Neuronal stem cell (in vitro differentiated cells): ENCODE data around the gene ARL5C.
A peak's percentile ranks its signal among the peaks of the same experiment; 100 is the strongest.

ENCODE experiments used
- DNase-seq: peaks from one replicate; pipeline ENCODE4 v3.0.0-alpha.2; 2013; ENCODE audit warnings: low spot score
- H2AFZ ChIP-seq: one replicate; pipeline ENCODE4 v1.6.1; 2013; ENCODE audit warnings: mild to moderate bottlenecking, low read length, inconsistent platforms
- H2AK5ac ChIP-seq: 2 replicates; pipeline ENCODE4 v1.6.1; 2013; ENCODE audit warnings: low read depth, mild to moderate bottlenecking, inconsistent platforms, low read length, moderate library complexity, mixed read lengths
- H2BK120ac ChIP-seq: 2 replicates; pipeline ENCODE4 v1.6.1; 2013; ENCODE audit warnings: low read depth, mild to moderate bottlenecking, inconsistent platforms, low read length, moderate library complexity, mixed read lengths
- H2BK12ac ChIP-seq: one replicate; pipeline ENCODE4 v1.6.1; 2013; ENCODE audit warnings: low read length, inconsistent platforms
- H2BK15ac ChIP-seq: 2 replicates; pipeline ENCODE4 v1.6.1; 2013; ENCODE audit warnings: mild to moderate bottlenecking, low read length, inconsistent platforms, mixed read lengths
- H2BK5ac ChIP-seq: one replicate; pipeline ENCODE4 v1.6.1; 2013; ENCODE audit warnings: inconsistent platforms, mild to moderate bottlenecking, low read length, moderate library complexity
- H3K14ac ChIP-seq: one replicate; pipeline ENCODE4 v1.6.1; 2013; ENCODE audit warnings: low read length, inconsistent platforms
- H3K18ac ChIP-seq: 2 replicates; pipeline ENCODE4 v1.6.1; 2013; ENCODE audit warnings: low read length, inconsistent platforms
- H3K23ac ChIP-seq: 2 replicates; pipeline ENCODE4 v1.6.1; 2013; ENCODE audit warnings: low read depth, mild to moderate bottlenecking, mixed read lengths, low read length, inconsistent platforms; ENCODE audit not compliant: poor library complexity
- H3K27ac ChIP-seq: replicated peaks from 3 replicates; pipeline ENCODE4 v1.5.1; 2013; ENCODE audit warnings: low read length, inconsistent platforms
- H3K27me3 ChIP-seq, 3 experiments: 2 replicates each; pipeline ENCODE4 v1.6.1; 2013; ENCODE audit warnings: low read length in 3 of 3, mild to moderate bottlenecking in 2 of 3, inconsistent platforms in 1 of 3, low read depth in 1 of 3, mixed read lengths in 1 of 3, moderate library complexity in 1 of 3; ENCODE audit not compliant: control insufficient read depth in 3 of 3, insufficient read depth in 3 of 3
- H3K36me3 ChIP-seq, 2 donors: replicated peaks in 1 of 2; 2 replicates each; pipeline ENCODE4 v1.6.1; 2013; ENCODE audit warnings: low read length in 2 of 2; ENCODE audit not compliant: control insufficient read depth in 2 of 2, insufficient read depth in 2 of 2
- H3K4ac ChIP-seq: 2 replicates; pipeline ENCODE4 v1.6.1; 2013; ENCODE audit warnings: inconsistent platforms, mild to moderate bottlenecking, low read length, moderate library complexity
- H3K4me1 ChIP-seq, 2 donors: 1 replicate in 1 of 2; 2 replicates in 1 of 2; pipeline ENCODE4 v1.6.1; 2013; ENCODE audit warnings: low read length in 2 of 2, low read depth in 1 of 2; ENCODE audit not compliant: control insufficient read depth in 2 of 2, insufficient read depth in 1 of 2
- H3K4me2 ChIP-seq: one replicate; pipeline ENCODE4 v1.6.1; 2013; ENCODE audit warnings: mild to moderate bottlenecking, low read length, inconsistent platforms; ENCODE audit not compliant: insufficient read depth, poor library complexity, severe bottlenecking
- H3K4me3 ChIP-seq, 2 donors: 2 replicates each; pipeline ENCODE4 v1.5.1; 2013; ENCODE audit warnings: low read length in 2 of 2, mild to moderate bottlenecking in 2 of 2, inconsistent platforms in 1 of 2, moderate library complexity in 1 of 2
- H3K79me1 ChIP-seq: one replicate; pipeline ENCODE4 v1.6.1; 2013; ENCODE audit warnings: low read depth, mild to moderate bottlenecking, inconsistent platforms, low read length, moderate library complexity
- H3K9ac ChIP-seq: one replicate; pipeline ENCODE4 v1.6.1; 2013; ENCODE audit warnings: mild to moderate bottlenecking, low read depth, low read length, inconsistent platforms; ENCODE audit not compliant: poor library complexity
- H3K9me3 ChIP-seq, 2 donors: replicated peaks in 1 of 2; 2 replicates each; pipeline versions ENCODE3 to v1.6.1; 2013; ENCODE audit warnings: low read length in 2 of 2, mild to moderate bottlenecking in 2 of 2, inconsistent platforms in 1 of 2, low read depth in 1 of 2, mixed read lengths in 1 of 2, moderate library complexity in 1 of 2; ENCODE audit not compliant: control insufficient read depth in 2 of 2, insufficient read depth in 1 of 2
- H4K8ac ChIP-seq: one replicate; pipeline ENCODE4 v1.6.1; 2013; ENCODE audit warnings: low read depth, mild to moderate bottlenecking, inconsistent platforms, low read length, moderate library complexity
- H4K91ac ChIP-seq: one replicate; pipeline ENCODE4 v1.6.1; 2013; ENCODE audit warnings: low read length, low read depth, mild to moderate bottlenecking, inconsistent platforms; ENCODE audit not compliant: poor library complexity
- WGBS, 2 donors: extraction: QIAGEN DNeasy Blood & Tissue Kit; methylation state at CpG; one replicate each; pipeline ENCODE4 v1.1.7; 2013; ENCODE audit warnings: missing lambda C conversion rate in 2 of 2, mixed read lengths in 1 of 2; ENCODE audit not compliant: insufficient read length in 2 of 2, insufficient replicate concordance in 1 of 2; ENCODE audit errors: extremely low coverage in 2 of 2; 5-methylcytosine and 5-hydroxymethylcytosine counted together

The ARL5C gene

DNA sequence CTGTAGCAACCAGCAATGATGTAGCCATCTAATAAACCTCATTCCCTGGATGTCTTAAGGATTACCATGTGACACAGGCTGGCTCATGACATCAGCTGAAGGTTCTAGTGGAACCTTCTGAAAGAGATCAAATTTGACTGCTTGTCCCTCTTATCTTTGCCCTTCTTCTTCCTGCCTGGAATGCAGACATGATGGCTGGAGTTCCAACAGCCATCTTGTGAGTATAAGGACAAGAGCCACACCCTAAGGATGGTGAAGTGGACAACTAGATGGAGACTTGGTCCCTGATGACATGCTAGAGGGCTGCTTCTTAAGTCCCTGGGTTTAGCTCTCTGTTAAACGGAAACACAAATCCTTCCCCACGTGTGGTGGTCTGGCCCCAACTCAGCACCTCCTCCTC is 52.1 kb downstream of the ARL5C start:
- H3K14ac ChIP-seq, result no peak overlapping the region
- no peak overlapping the region for H4K91ac ChIP-seq
- no peaks in the 10 kb centered on the region for H3K36me3 ChIP-seq
- no peak overlapping the region for H4K8ac ChIP-seq
- H2AK5ac ChIP-seq, result no peak overlapping the region
- no peak overlapping the region for H2BK5ac ChIP-seq
- H3K79me1 ChIP-seq, result no peaks in the 10 kb centered on the region
- WGBS, 2 donors, result no CpG with 5 or more reads among the region's 2 CpGs
- H2BK12ac ChIP-seq, result no peak overlapping the region
- no peak overlapping the region for H2BK15ac ChIP-seq
- H3K9me3 ChIP-seq, result peaks cover 0 to 1% of the 10 kb centered on the region in 2 donors
- H3K4ac ChIP-seq, result no peak overlapping the region
- peaks cover 0 to 31% (median 0%) of the 10 kb centered on the region in 3 experiments for H3K27me3 ChIP-seq
- DNase-seq, result no peak
- H2BK120ac ChIP-seq, result no peak overlapping the region
- no peak overlapping the region for H3K23ac ChIP-seq
- no peak overlapping the region for H3K18ac ChIP-seq
- H2AFZ ChIP-seq, result no peak overlapping the region
- H3K4me2 ChIP-seq, result no peak overlapping the region
- H3K27ac ChIP-seq, result no peak overlapping the region
- peaks cover 2 to 3% of the 10 kb centered on the region in 2 donors for H3K4me1 ChIP-seq
- no peak overlapping the region for H3K4me3 ChIP-seq
- no peak overlapping the region for H3K9ac ChIP-seq

DNA sequence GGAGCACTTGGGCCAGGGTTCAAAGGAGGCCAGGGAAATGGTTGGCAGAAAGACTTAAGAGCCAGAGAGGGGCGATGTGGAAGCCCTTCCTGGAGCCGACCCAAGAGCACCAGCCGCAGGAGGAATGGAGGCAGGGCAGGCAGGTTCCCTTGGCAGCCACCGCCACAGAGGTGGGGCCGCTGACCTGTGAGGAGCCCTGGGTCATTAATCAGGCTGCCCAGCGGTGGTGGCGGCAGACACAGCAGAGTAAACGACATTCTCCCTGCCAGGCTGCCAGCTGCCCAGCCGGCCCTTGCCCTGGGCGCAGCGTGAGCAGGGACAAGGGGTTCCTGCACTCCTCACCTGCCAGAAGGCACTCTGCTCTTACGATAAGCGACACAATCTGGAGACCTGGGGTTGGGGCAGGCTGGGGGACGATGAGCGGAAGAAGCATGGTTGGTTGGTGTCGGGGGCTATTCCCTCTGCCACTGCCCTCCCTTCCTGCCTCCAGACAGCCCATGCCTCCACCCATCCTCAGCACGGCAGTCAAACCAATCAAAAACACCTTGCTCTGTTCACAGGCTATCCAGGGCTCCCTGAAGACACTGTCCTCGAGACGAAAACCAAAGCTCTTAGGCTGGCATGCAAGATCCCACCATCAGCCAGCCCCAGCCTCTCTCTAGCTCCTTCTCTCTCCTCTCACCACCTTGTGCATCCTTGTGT is 55.4 kb downstream of the ARL5C start:
- no peak overlapping the region for H4K8ac ChIP-seq
- no peak for DNase-seq
- peak overlapping the region; percentile 2 for H3K18ac ChIP-seq
- no peak overlapping the region for H3K27ac ChIP-seq
- H3K4ac ChIP-seq, result no peak overlapping the region
- peak overlapping the region; percentile 12 for H2BK15ac ChIP-seq
- H2BK12ac ChIP-seq, result no peak overlapping the region
- no peak overlapping the region for H2BK120ac ChIP-seq
- H3K23ac ChIP-seq, result no peak overlapping the region
- H3K14ac ChIP-seq, result no peak overlapping the region
- peaks cover 2 to 6% of the 10 kb centered on the region in 2 donors for H3K4me1 ChIP-seq
- H3K36me3 ChIP-seq, result no peaks in the 10 kb centered on the region
- H3K79me1 ChIP-seq, result peaks cover 1% of the 10 kb centered on the region
- no peak overlapping the region for H3K9ac ChIP-seq
- H3K4me2 ChIP-seq, result no peak overlapping the region
- H4K91ac ChIP-seq, result no peak overlapping the region
- no peak overlapping the region for H2BK5ac ChIP-seq
- no peak overlapping the region for H2AFZ ChIP-seq
- no peak overlapping the region for H3K4me3 ChIP-seq
- peaks cover 0 to 45% (median 0%) of the 10 kb centered on the region in 3 experiments for H3K27me3 ChIP-seq
- WGBS, 2 donors, result no CpG with 5 or more reads among the region's 19 CpGs
- H3K9me3 ChIP-seq, result no peaks in the 10 kb centered on the region
- H2AK5ac ChIP-seq, result no peak overlapping the region

DNA sequence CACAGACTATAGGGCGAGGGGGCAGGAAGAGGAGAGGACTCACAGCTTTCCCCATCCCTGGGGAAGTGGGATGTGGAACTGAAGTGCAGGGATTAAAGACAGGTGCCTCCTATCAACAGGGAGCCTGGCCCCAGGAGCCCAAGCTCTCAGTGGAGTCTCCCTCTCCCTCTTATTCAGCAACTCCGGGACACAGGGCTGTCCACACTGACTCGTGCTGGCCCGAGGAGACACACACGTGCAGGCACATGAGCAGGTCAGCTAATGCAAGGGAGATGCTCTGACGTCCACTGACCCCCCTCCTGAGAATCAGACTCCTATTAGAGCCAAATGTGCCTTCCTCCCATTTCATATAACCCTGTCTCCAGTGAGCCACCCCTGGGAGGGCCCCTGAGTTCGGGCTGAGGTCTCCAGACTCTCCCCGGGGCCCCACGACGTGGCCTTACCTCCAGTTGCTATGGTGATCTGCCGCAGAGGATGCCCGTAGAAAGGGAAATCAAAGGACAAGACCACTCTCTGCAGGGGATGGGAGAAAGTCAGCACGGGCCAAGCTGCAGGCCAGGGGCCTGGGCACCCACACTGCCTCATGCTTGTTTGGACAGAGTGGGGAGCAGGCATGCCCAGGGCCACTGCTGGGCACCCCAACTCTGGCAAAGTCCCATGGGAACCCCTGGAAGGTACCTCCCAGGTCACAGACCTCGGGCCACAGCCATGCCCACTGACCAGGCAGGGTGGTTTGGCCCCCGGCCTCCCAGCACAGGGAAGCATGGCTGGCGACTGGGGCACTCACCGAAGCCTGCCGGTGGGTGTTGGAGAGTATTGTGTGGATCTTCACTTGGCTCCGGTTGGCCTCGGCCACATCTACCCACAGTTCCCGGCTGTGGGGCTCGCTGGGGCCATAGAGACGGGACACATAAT is 57.2 kb downstream of the ARL5C start:
- no peak overlapping the region for H3K4ac ChIP-seq
- no peak overlapping the region for H3K4me3 ChIP-seq
- no peak overlapping the region for H2AFZ ChIP-seq
- H2AK5ac ChIP-seq, result peak overlapping the region; percentile 71
- peak overlapping the region; percentile 16 for H3K18ac ChIP-seq
- H3K27me3 ChIP-seq, result peaks cover 0 to 43% (median 0%) of the 10 kb centered on the region in 3 experiments
- H4K91ac ChIP-seq, result peak overlapping the region; percentile 67
- DNase-seq, result no peak
- H3K27ac ChIP-seq, result no peak overlapping the region
- no peak overlapping the region for H2BK12ac ChIP-seq
- no peaks in the 10 kb centered on the region for H3K36me3 ChIP-seq
- peaks cover 2 to 10% of the 10 kb centered on the region in 2 donors for H3K4me1 ChIP-seq
- no peak overlapping the region for H4K8ac ChIP-seq
- H2BK15ac ChIP-seq, result no peak overlapping the region
- peaks cover 1% of the 10 kb centered on the region for H3K79me1 ChIP-seq
- H3K9me3 ChIP-seq, result no peaks in the 10 kb centered on the region
- WGBS, 2 donors, result no CpG with 5 or more reads among the region's 23 CpGs
- H3K14ac ChIP-seq, result no peak overlapping the region
- H3K4me2 ChIP-seq, result no peak overlapping the region
- no peak overlapping the region for H2BK120ac ChIP-seq
- H3K23ac ChIP-seq, result no peak overlapping the region
- no peak overlapping the region for H2BK5ac ChIP-seq
- no peak overlapping the region for H3K9ac ChIP-seq

DNA sequence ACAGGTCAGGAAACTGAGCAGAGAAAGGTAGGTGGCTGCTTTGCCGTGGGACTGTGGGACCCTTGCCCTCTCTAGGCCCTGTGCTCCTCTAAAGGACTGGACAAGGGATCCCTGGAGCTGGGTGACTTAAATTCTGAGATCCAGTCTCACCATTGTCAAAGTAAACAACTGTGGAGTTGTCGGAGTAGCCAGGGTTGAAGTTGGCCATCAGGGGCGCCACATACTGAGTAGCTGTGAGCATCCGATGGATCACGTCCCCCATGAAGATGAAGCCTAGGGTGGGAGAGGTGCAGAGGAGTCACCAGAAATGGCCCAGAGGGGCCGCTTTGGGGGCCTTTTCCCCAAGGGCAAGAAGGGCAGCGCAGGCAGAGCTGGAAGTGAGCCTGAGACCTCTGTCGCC is 58.0 kb downstream of the ARL5C start:
- H2BK120ac ChIP-seq, result no peak overlapping the region
- no peak overlapping the region for H3K4me2 ChIP-seq
- H2BK12ac ChIP-seq, result no peak overlapping the region
- no peak overlapping the region for H2BK15ac ChIP-seq
- H4K91ac ChIP-seq, result no peak overlapping the region
- no peak overlapping the region for H2BK5ac ChIP-seq
- H2AK5ac ChIP-seq, result no peak overlapping the region
- H3K27me3 ChIP-seq, result peaks cover 0 to 43% (median 0%) of the 10 kb centered on the region in 3 experiments
- peak overlapping the region; percentile 45 for H2AFZ ChIP-seq
- no peak overlapping the region for H3K4me3 ChIP-seq
- H3K9me3 ChIP-seq, result no peaks in the 10 kb centered on the region
- no peak overlapping the region for H3K4ac ChIP-seq
- H3K18ac ChIP-seq, result peak overlapping the region; percentile 44
- no peak overlapping the region for H4K8ac ChIP-seq
- no peak overlapping the region for H3K27ac ChIP-seq
- peaks cover 1% of the 10 kb centered on the region for H3K79me1 ChIP-seq
- peak overlapping the region; percentile 26 for H3K23ac ChIP-seq
- DNase-seq, result no peak
- H3K4me1 ChIP-seq, result peaks cover 2 to 10% of the 10 kb centered on the region in 2 donors
- H3K9ac ChIP-seq, result no peak overlapping the region
- no peaks in the 10 kb centered on the region for H3K36me3 ChIP-seq
- H3K14ac ChIP-seq, result no peak overlapping the region
- no CpG with 5 or more reads among the region's 8 CpGs for WGBS, 2 donors
